Activated T-helper 2 cell treated with anti-CD3 and anti-CD28 coated beads, Interferon-gamma antibody, Interleukin-2, Interleukin-4, amounts not matched to agents 10 μg/mL and 5 μg/mL and 100 μg/mL, durations not matched to agents 14 hours and 24 hours and 36 hours (primary cell): ENCODE measurements around the gene USP44. TPM values are rescaled to one million over a fixed set of nuclear protein-coding genes. Genes with fewer than 3 reads are reported as not detected.
"Not testable (repeated sequence)": the region's sequence is repeated elsewhere in the genome, so short reads cannot be mapped to it uniquely, and the experiment has no call there.

ENCODE experiments used
- DNase-seq: peaks from one replicate; pipeline ENCODE4 v3.0.0; 2021; ENCODE audit warnings: low spot score
- H3K27ac Mint-ChIP-seq: one replicate; pipeline ENCODE4 v1.8.0; 2021; ENCODE audit warnings: mixed read lengths
- H3K27me3 Mint-ChIP-seq: one replicate; pipeline ENCODE4 v1.8.0; 2021; ENCODE audit warnings: low read depth, mixed read lengths
- H3K36me3 Mint-ChIP-seq: one replicate; pipeline ENCODE4 v1.8.0; 2021; ENCODE audit warnings: low read depth, mixed read lengths
- H3K4me1 Mint-ChIP-seq: one replicate; pipeline ENCODE4 v1.8.0; 2021; ENCODE audit warnings: low read depth, mixed read lengths
- H3K4me3 Mint-ChIP-seq: one replicate; pipeline ENCODE4 v1.8.0; 2021; ENCODE audit warnings: low read depth, mild to moderate bottlenecking, moderate library complexity, mixed read lengths
- H3K9me3 Mint-ChIP-seq: one replicate; pipeline ENCODE4 v1.8.0; 2021; ENCODE audit warnings: mixed read lengths
- intact Hi-C: fragments of 100-400 bp; cut with micrococcal nuclease; formaldehyde crosslinking; loops from one replicate; pipeline ENCODE4 v1.15.1; 2023
- total RNA-seq: library from RNA; stranded (reverse); gene quantifications from 2 replicates; pipeline ENCODE4 v1.2.3, GENCODE V29; 2022

The USP44 gene
- total RNA-seq, 1 donor from 2014 or later = 5.7 TPM

DNA sequence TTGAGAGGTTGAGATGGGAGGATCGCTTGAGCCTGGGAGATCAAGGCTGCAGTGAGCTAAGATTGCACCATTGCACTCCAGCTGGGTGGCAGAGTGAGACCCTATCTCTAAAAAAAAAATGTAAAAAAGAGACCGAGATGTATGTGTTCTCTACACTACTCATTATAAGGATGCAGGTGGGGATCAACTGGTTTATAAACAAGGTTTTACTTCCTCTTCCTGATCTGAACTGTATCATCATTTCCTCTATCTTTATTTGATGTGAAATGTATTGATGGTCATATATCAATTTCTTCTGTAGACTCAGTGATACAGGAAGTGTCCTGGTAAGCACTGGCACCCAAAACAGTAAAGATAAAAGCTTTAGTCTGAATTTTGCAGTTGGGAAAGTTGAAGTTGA is 20.1 kb upstream of the USP44 start:
- intact Hi-C loops = no loop called here
- no peaks in the 10 kb centered on the region for H3K9me3 Mint-ChIP-seq
- no peaks in the 10 kb centered on the region for H3K36me3 Mint-ChIP-seq
- no peak overlapping the region for H3K27ac Mint-ChIP-seq
- peaks cover 18% of the 10 kb centered on the region for H3K27me3 Mint-ChIP-seq
- no peak for DNase-seq
- H3K4me1 Mint-ChIP-seq = peaks cover 5% of the 10 kb centered on the region
- no peak overlapping the region for H3K4me3 Mint-ChIP-seq

DNA sequence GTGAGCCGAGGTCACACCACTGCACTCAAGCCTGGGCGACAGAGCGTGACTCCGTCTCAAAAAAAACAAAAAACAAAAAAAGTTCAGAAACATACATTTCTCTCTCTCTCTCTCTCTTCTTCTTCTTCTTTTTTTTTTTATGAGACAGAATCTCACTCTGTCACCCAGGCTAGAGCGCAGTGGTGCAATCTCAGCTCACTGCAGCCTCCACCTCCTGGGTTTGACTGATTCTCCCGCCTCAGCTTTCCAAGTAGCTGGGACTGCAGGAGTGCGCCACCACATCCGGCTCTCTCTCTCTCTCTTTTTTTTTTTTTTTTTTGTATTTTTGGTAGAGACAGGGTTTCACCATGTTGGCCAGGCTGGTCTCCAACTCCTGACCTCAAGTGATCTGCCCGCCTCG is 16.8 kb upstream of the USP44 start:
- H3K4me3 Mint-ChIP-seq, H3K27ac Mint-ChIP-seq, H3K4me1 Mint-ChIP-seq, H3K36me3 Mint-ChIP-seq, H3K9me3 Mint-ChIP-seq, DNase-seq, H3K27me3 Mint-ChIP-seq, intact Hi-C loops: not testable (repeated sequence)

DNA sequence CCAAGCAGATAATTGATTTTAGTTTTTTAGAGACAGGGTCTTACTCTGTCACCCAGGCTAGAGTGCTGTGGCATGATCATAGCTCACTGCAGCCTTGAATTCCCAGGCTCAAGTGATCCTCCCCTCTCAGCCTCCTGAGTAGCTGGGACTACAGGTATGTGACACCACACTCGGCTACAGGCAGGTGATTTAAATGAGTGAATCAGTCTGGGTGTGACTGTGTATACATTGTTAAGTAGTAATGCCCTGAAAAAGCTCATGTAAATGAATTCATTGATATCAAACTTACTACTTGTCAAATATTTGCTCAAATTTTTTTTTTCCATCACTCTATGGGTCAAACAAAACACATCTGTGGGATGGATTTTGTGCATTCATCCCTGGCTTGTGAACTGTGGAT is 6.3 kb upstream of the USP44 start:
- intact Hi-C loops = no loop called here

DNA sequence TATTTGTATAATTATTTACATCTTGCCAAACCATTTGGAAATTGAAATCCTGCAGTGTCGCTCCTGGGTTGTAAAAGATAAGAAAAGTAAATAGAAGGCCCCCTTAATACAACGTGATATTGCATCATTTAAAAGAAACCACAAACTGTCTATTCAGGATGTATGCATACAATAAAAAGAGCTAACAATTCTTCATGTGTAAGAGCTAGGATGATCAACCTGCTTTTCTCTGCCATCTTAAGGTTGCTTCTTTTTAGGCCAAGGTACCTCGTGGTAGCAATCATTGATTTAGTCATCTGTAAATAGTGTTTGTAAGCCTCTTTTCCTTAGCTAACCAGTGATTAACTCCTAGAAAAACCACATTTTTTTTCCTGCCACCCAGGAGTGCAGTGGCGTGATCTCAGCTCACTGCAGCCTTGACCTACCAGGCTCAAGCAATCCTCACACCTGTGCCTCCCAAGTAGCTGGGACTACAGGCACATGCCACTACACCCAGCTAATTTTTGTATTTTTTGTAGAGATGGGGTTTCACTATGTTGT is 3.3 kb upstream of the USP44 start:
- Mint-ChIP-seq H3K4me3 (no peak overlapping the region), H3K27me3 (peaks cover 6% of the 10 kb centered on the region), H3K27ac (no peak overlapping the region), H3K9me3 (peaks cover 2% of the 10 kb centered on the region), H3K36me3 (peaks cover 2% of the 10 kb centered on the region), H3K4me1 (peaks cover 35% of the 10 kb centered on the region)
- DNase-seq = no peak
- intact Hi-C loops = loop anchor here (5.0 kb wide), 1 partner anchor 337 kb away; the partner anchor contains the start of genes FGD6 and VEZT

More for the DNA sequence above, 6.3 kb upstream of the USP44 start:
- Mint-ChIP-seq H3K27me3 (peaks cover 8% of the 10 kb centered on the region), H3K9me3 (no peaks in the 10 kb centered on the region), H3K27ac (no peak overlapping the region), H3K36me3 (no peaks in the 10 kb centered on the region), H3K4me3 (no peak overlapping the region), H3K4me1 (peaks cover 16% of the 10 kb centered on the region)
- no peak for DNase-seq

DNA sequence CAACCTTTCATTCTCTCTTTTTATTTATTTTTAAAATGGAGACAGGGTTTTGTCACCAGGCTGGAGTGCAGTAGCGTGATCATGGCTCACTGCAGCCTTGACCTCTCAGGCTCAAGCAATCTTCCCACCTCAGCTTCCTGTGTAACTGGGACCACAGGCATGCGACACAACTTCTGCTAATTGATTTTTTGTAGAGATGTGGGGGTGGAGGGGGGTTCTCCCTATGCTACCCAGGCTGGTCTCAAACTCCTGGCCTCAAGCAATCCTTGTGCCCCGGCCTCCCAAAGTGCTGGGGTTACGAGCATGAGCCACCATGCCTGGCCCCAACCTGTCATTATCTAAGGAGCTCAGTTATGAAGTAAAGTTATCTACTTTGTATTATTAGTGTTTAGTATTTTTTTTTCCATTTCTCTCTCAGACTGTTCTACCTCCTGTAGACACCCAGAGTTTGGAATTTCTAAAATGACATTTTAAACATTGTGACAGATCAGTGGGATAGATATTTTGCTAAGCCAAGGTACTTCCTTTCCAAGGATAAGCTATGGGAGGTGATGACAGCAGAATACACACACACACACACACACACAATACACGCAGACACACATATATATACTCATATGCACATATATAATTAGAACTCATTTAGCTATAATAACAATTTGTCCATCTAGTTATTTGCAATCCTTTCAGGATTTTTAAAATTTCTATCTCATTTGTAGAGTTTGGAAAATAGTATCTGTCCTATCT is 2.1 kb upstream of the USP44 start:
- H3K4me3 Mint-ChIP-seq = peak overlapping the region; percentile 64
- H3K36me3 Mint-ChIP-seq = peaks cover 7% of the 10 kb centered on the region
- intact Hi-C loops = loop anchor here (5.0 kb wide), 1 partner anchor 336 kb away; the partner anchor contains the start of genes FGD6 and VEZT
- H3K9me3 Mint-ChIP-seq = peaks cover 8% of the 10 kb centered on the region
- H3K4me1 Mint-ChIP-seq = peaks cover 37% of the 10 kb centered on the region
- no peak for DNase-seq
- peaks cover 3% of the 10 kb centered on the region for H3K27me3 Mint-ChIP-seq
- H3K27ac Mint-ChIP-seq = peak overlapping the region; percentile 74

DNA sequence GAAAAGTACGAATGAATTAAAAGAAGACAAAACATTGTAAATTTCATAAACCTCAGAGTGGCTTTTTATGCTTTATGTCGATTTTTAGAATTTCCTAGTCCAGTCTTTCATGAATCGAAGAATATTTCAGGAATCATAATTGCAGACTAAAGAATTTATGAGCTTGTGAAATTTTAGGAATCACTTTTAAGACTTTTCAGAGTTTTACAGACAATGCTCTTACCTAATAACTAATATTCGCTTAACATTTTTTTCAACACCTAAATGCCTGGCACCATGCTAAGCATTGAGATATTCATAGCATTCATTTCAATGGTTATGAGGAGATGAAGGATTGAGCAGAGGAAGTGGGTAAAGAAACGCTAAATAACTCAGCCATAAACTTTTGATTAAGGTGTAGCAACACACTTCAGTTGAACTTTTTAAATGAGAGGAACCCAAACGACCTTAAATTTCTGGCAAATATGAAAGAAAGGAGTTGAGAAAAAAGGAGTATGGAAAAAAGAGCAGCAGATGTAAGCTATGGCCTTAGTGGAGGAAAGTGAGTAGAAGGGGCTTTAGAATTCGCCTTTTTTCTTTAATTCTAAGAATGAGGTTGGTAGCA is 739 bp upstream of the USP44 start:
- no peak for DNase-seq
- intact Hi-C loops = loop anchor here (5.0 kb wide), 1 partner anchor 335 kb away; the partner anchor contains the start of genes FGD6 and VEZT
- Mint-ChIP-seq H3K27me3 (peaks cover 10% of the 10 kb centered on the region), H3K27ac (peak overlapping the region; percentile 75), H3K9me3 (peaks cover 8% of the 10 kb centered on the region), H3K4me3 (peak overlapping the region; percentile 74), H3K4me1 (peaks cover 47% of the 10 kb centered on the region), H3K36me3 (peaks cover 7% of the 10 kb centered on the region)

DNA sequence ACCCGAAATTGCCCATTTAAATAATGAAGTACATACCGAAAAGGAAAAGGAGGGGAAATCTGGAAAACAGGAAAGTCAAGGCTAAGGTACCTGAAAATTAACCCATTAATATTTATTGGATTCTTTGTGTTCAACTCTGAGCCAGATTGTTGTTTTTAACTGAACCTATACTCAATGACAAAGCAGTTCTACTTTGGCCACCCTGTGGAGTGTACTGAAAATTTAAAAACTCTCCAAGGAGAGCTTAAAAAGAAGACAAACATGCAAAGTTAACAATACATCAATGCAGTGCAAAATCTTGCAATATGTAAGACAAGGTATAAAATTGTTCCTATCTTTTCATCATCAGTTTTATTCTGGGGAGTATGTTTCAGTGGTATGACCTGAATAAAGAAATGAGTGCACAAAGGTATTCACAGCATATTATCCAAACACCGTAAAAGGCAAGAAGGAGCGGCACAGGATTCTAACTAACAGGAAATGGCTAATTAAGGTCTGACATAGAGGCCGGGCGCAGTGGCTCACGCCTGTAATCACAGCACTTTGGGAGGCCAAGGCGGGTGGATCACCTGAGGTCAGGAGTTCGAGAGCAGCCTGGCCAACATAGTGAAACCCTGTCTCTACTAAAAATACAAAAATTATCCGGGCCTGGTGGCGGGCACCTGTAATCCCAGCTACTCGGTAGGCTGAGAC is 1.7 kb downstream of the USP44 start:
- peaks cover 15% of the 10 kb centered on the region for H3K27me3 Mint-ChIP-seq
- peak overlapping the region; percentile 27 for H3K27ac Mint-ChIP-seq
- DNase-seq = no peak
- peaks cover 8% of the 10 kb centered on the region for H3K9me3 Mint-ChIP-seq
- peaks cover 7% of the 10 kb centered on the region for H3K36me3 Mint-ChIP-seq
- intact Hi-C loops = loop anchor here (2.0 to 10.0 kb wide), 5 partner anchors 77 to 1977 kb away; partner anchors contain the start of genes FGD6, METAP2, NTN4 and SNRPF
- H3K4me3 Mint-ChIP-seq = peak overlapping the region; percentile 88
- H3K4me1 Mint-ChIP-seq = peaks cover 52% of the 10 kb centered on the region

DNA sequence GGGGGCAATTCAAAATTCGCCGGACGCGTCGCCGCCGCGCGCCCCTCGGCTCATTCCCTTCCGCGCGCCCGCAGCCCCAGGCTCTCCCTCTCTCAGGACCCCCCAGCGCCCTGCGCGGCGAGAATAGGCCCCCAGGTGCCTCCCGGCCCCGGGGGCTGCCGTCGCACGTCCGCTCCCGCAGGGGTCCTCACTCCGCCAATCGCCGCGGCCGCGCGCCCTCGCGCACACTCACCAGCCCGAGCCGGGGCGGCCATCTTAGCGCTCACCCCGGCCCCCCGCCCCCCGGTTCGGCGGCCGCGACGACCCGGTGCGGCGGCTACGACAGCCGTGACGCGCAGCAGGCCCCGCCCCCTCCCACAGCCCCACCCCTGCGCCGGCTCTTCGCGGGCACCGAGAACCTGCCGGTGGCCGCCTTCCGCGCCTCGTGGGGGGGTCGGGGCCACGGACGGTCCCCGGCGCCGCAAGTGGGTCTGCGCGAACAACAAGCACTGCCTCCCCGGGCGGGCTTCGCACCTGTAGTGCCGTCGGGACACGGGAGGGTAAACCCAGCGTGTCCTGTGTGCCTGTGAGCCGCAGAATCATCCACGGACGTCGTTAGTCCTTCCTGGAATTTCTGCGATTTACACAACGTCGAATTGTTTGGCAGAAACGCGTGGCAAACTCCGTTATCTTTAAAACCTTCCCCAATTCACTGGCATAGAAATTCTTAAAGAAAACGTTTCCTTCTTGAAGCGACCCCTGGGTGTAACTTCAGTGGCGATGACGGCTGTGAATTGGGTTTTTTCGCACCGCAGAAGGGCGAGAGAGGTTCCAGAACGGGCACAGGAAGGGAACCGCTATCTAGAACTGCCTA is 2.5 kb downstream of the USP44 start:
- peaks cover 7% of the 10 kb centered on the region for H3K36me3 Mint-ChIP-seq
- peaks cover 8% of the 10 kb centered on the region for H3K9me3 Mint-ChIP-seq
- peak overlapping the region; percentile 63 for H3K27ac Mint-ChIP-seq
- H3K4me3 Mint-ChIP-seq = peak overlapping the region; percentile 88
- peaks cover 45% of the 10 kb centered on the region for H3K4me1 Mint-ChIP-seq
- H3K27me3 Mint-ChIP-seq = peaks cover 15% of the 10 kb centered on the region
- intact Hi-C loops = loop anchor here (2.0 to 10.0 kb wide), 4 partner anchors 76 to 1976 kb away; partner anchors contain the start of genes METAP2, NTN4, SNRPF and SOCS2
- DNase-seq = peak; percentile 62

DNA sequence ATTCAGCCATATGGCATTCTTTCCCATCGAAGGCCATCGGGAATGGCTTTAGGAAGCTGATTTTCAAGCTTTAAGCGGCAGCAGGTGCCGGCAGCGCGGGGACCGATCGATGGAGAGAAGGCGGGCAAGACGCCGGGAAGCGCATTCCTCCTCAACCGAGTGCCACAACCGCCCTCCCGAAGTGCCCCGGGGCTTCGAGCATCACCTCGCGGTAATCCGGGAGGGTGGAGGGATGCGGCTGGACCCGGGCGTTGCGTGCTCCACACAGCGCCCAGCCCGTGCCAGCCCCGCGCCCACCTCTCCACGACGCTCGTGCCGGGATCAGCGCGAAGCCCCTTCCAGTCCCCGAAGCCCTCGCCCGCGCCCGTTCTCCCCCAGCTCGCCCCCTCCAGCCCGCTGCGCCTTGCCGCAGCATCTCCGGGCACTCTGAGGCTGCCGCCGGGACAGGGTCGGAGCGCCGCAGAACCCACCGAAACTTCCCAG is 3.2 kb downstream of the USP44 start:
- Mint-ChIP-seq H3K4me1 (peaks cover 40% of the 10 kb centered on the region), H3K27me3 (peaks cover 15% of the 10 kb centered on the region), H3K36me3 (peaks cover 7% of the 10 kb centered on the region)

DNA sequence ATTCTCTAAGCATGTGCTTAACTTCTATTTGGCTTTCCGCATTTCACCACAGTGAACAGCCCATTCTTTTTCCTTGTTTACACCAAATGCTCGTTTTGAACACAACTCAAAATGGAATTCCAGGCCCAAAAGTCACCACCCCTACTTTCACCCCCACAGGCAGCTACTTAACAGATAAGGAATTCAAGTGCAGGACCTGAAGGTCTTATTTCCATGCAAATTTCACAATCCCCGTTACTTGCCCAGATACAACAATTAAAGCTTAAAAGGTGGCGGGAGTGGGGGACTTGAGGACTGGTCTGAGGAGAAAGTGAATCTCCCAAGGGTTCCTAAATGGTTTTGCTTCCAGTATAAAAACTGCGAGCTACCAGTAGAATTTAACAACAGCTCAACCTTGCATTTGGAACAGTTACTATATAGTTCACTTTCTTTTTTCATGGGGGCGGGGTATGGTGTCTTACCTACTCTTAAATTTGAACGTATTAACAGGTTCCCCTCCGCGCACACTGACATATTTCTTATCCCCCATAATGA is 3.7 kb downstream of the USP44 start:
- H3K4me3 Mint-ChIP-seq = peak overlapping the region; percentile 88
- DNase-seq = no peak
- peaks cover 7% of the 10 kb centered on the region for H3K36me3 Mint-ChIP-seq
- H3K27me3 Mint-ChIP-seq = peaks cover 15% of the 10 kb centered on the region
- H3K27ac Mint-ChIP-seq = peak overlapping the region; percentile 71
- intact Hi-C loops = loop anchor here (2.0 to 10.0 kb wide), 4 partner anchors 75 to 1975 kb away; partner anchors contain the start of genes METAP2, NTN4, SNRPF and SOCS2
- H3K9me3 Mint-ChIP-seq = peaks cover 8% of the 10 kb centered on the region
- H3K4me1 Mint-ChIP-seq = peaks cover 38% of the 10 kb centered on the region

More for the DNA sequence above, 3.2 kb downstream of the USP44 start:
- DNase-seq = peak; percentile 13
- intact Hi-C loops = loop anchor here (2.0 to 10.0 kb wide), 4 partner anchors 76 to 1976 kb away; partner anchors contain the start of genes METAP2, NTN4, SNRPF and SOCS2
- peak overlapping the region; percentile 88 for H3K4me3 Mint-ChIP-seq
- peak overlapping the region; percentile 71 for H3K27ac Mint-ChIP-seq
- peaks cover 8% of the 10 kb centered on the region for H3K9me3 Mint-ChIP-seq

DNA sequence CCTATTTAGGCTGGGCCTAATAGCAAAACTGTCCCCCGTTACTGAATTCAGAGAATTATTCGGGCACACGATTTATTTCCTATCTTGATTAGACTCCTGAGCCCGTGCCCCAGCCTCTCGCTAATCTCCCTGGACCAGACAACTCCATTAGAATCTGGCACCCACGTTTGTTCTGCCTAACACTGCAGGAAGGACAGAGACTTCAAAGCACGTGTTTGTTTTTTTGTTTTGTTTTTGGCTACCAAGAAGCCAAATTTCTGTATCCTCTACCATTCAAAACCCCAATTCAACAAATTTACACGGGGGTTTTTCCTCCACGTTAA is 4.8 kb downstream of the USP44 start:
- no peak for DNase-seq
- Mint-ChIP-seq H3K27me3 (peaks cover 15% of the 10 kb centered on the region), H3K27ac (no peak overlapping the region), H3K9me3 (peaks cover 8% of the 10 kb centered on the region), H3K4me3 (no peak overlapping the region), H3K4me1 (peaks cover 29% of the 10 kb centered on the region), H3K36me3 (peaks cover 7% of the 10 kb centered on the region)
- intact Hi-C loops = loop anchor here (5.0 to 10.0 kb wide), 3 partner anchors 74 to 1974 kb away; partner anchors contain the start of genes METAP2, NTN4 and SOCS2
